Body of pancreas (tissue), 4 donors: ENCODE results near the gene RIT2.

Experiments used
- POLR2A ChIP-seq, 3 donors: fragments of 450-650 bp; IDR thresholded peaks; one replicate each; pipeline ENCODE4 v1.6.1; 2016; ENCODE audit warnings: antibody characterized with exemption in 3 of 3, mild to moderate bottlenecking in 2 of 3
- TF ChIP-seq, protein P1 (sequence below), 7 experiments: fragments of 450-650 bp in 4 of 7; fragments of 200-600 bp in 3 of 7; sonication (generic) in 3 of 7; IDR thresholded peaks; one replicate each; pipeline ENCODE4 v1.5.1; 2016 to 2019; ENCODE audit warnings: antibody characterized with exemption in 7 of 7

DNA sequence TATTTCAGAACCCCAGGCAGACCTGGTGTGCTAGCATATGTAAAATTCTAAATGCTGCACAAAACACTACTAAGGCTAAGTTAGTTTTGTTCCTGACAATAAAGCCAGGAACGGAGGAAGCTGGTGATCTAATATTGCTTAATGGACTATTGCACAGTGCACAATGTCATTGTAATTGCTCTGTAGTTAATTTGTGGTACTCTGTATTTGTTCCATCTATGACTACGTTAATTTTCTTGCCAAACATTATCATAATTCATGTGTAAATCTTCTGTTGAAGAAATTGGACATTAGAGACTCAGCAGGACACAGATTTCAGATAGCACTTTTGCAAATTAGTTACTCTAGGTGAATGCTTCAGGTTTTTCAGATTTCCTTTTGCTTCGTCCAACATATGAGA, 232.3 kb downstream of the RIT2 start:
- TF ChIP-seq, protein P1, sequence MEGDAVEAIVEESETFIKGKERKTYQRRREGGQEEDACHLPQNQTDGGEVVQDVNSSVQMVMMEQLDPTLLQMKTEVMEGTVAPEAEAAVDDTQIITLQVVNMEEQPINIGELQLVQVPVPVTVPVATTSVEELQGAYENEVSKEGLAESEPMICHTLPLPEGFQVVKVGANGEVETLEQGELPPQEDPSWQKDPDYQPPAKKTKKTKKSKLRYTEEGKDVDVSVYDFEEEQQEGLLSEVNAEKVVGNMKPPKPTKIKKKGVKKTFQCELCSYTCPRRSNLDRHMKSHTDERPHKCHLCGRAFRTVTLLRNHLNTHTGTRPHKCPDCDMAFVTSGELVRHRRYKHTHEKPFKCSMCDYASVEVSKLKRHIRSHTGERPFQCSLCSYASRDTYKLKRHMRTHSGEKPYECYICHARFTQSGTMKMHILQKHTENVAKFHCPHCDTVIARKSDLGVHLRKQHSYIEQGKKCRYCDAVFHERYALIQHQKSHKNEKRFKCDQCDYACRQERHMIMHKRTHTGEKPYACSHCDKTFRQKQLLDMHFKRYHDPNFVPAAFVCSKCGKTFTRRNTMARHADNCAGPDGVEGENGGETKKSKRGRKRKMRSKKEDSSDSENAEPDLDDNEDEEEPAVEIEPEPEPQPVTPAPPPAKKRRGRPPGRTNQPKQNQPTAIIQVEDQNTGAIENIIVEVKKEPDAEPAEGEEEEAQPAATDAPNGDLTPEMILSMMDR (IDR thresholded peaks at IDR 0.05), result no peak
- no peak for TF ChIP-seq POLR2A (IDR thresholded peaks at IDR 0.05)
